ENCODE measurements around the gene MATN3. TPM values are rescaled to one million over a fixed set of nuclear protein-coding genes. Genes with fewer than 3 reads are reported as not detected.

MATN3 gene
- total and polyA plus RNA-seq, 2 of the 13 experiments (the other 11 are each of a cell fraction or from before 2014, with no cell fraction given) = 36.1 to 208 TPM

- intact Hi-C loops (cut with micrococcal nuclease; ENCODE audit: unreplicated experiment) (no loop called here), in situ Hi-C loops (cut with HindIII; ENCODE audit: extremely low pct_ligation_motif_present, low pct_unique_long_range_greater_than_20kb) (no loop called here)
- Histone ChIP-seq H3K4me2 (ENCODE audit: low read depth, low read length) (no peak overlapping the region), H3K4me3 (replicated peaks in 1 of 3; ENCODE audit: insufficient read depth in 1 of 3, low read depth in 2 of 3, low read length in 3 of 3) (no peak overlapping the region), H3K79me2 (ENCODE audit: insufficient read depth, low read length) (peaks cover 8% of the 10 kb centered on the region), H3K36me3 (replicated peaks in 1 of 2; ENCODE audit: control insufficient read depth in 1 of 2, insufficient read depth in 2 of 2, low read length in 2 of 2) (no peaks in the 10 kb centered on the region), H4K20me1 (ENCODE audit: insufficient read depth, low read length) (no peaks in the 10 kb centered on the region), H3K4me1 (ENCODE audit: insufficient read depth, low read length) (peaks cover 57% of the 10 kb centered on the region), H3K27ac (ENCODE audit: extremely low read length, insufficient read depth, low read length) (no peak overlapping the region), H3K27me3 (ENCODE audit: control insufficient read depth in 1 of 2, insufficient read depth in 2 of 2, low read length in 2 of 2) (no peaks in the 10 kb centered on the region; a peak in 1 of 5 replicates), H3K9me3 (ENCODE audit: low read length) (peaks cover 17% of the 10 kb centered on the region), H2AFZ (ENCODE audit: low read length) (no peak overlapping the region), H3K9ac (ENCODE audit: insufficient read depth, low read depth, low read length) (no peak overlapping the region)
- ATAC-seq = no peak
- TF ChIP-seq ZNF569 (CRISPR knock-in tag; IDR thresholded peaks at IDR 0.05; ENCODE audit: borderline replicate concordance) = no peak
- TF ChIP-seq KDM2A (CRISPR knock-in tag; IDR thresholded peaks at IDR 0.05; ENCODE audit: borderline replicate concordance, low read depth) = no peak
- TF ChIP-seq ZNF83 (CRISPR knock-in tag; IDR thresholded peaks at IDR 0.05; ENCODE audit: borderline replicate concordance) = no peak
- TF ChIP-seq TEAD3 (CRISPR knock-in tag; optimal IDR thresholded peaks at IDR 0.05; ENCODE audit: borderline replicate concordance) = peak; percentile 33
- TF ChIP-seq, protein P1, sequence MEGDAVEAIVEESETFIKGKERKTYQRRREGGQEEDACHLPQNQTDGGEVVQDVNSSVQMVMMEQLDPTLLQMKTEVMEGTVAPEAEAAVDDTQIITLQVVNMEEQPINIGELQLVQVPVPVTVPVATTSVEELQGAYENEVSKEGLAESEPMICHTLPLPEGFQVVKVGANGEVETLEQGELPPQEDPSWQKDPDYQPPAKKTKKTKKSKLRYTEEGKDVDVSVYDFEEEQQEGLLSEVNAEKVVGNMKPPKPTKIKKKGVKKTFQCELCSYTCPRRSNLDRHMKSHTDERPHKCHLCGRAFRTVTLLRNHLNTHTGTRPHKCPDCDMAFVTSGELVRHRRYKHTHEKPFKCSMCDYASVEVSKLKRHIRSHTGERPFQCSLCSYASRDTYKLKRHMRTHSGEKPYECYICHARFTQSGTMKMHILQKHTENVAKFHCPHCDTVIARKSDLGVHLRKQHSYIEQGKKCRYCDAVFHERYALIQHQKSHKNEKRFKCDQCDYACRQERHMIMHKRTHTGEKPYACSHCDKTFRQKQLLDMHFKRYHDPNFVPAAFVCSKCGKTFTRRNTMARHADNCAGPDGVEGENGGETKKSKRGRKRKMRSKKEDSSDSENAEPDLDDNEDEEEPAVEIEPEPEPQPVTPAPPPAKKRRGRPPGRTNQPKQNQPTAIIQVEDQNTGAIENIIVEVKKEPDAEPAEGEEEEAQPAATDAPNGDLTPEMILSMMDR (CRISPR knock-in tag; IDR thresholded peaks at IDR 0.05) = peak; percentile 37
- peak; percentile 70 for TF ChIP-seq HNF4A (CRISPR knock-in tag; IDR thresholded peaks at IDR 0.05)
- TF ChIP-seq FOXP1 (IDR thresholded peaks at IDR 0.05) = no peak
- no peak for TF ChIP-seq FOXP1 (CRISPR knock-in tag; IDR thresholded peaks at IDR 0.05)
- TF ChIP-seq ZEB1 (IDR thresholded peaks at IDR 0.05; ENCODE audit: insufficient replicate concordance, low read depth) = peak; percentile 92
- no peak for TF ChIP-seq RBAK (CRISPR knock-in tag; IDR thresholded peaks at IDR 0.05)
- TF ChIP-seq STAG1 (CRISPR knock-in tag; IDR thresholded peaks at IDR 0.05) = peak; percentile 4; the same call in 1 of the 2 replicates
- FAIRE-seq = no peak
- POLR2A ChIA-PET = interaction anchor here (3.8 to 8.9 kb wide), 2 partner anchors 34 to 78 kb away, joined by 18 to 109 read pairs; partner anchors contain the start of gene LAPTM4A
- CTCF ChIA-PET (ENCODE audit: low intra/inter-chr PET ratio, low total read pairs) = interaction anchor here (1.2 to 3.7 kb wide), 4 partner anchors 12 to 82 kb away, joined by 3 to 46 read pairs (median 26); no protein-coding TSS in a partner anchor
- no peak for DNase-seq (ENCODE audit: low spot score)
- no TSS peak for BruUV-seq (replicated peaks)
Observed at GRCh38 chr2:20016346-20016745, 3.9 kb upstream of the MATN3 start.

All from HepG2 (cell line).